Mesendoderm (in vitro differentiated cells): ENCODE measurements around the gene ARHGAP28.

ENCODE experiments used
- DNase-seq: peaks from one replicate; pipeline ENCODE4 v3.0.0; 2013
- H2AK5ac ChIP-seq: 2 replicates; pipeline ENCODE4 v1.6.1; 2013; ENCODE audit warnings: low read length, inconsistent platforms
- H2BK120ac ChIP-seq: 2 replicates; pipeline ENCODE4 v1.6.1; 2013; ENCODE audit warnings: low read depth, mild to moderate bottlenecking, low read length, moderate library complexity, mixed read lengths
- H2BK15ac ChIP-seq: replicated peaks from 2 replicates; pipeline ENCODE4 v1.6.1; 2013; ENCODE audit warnings: low read depth, mild to moderate bottlenecking, moderate library complexity
- H2BK5ac ChIP-seq: 2 replicates; pipeline ENCODE4 v1.6.1; 2013; ENCODE audit warnings: low read length, inconsistent platforms
- H3K18ac ChIP-seq: 2 replicates; pipeline ENCODE4 v1.6.1; 2013; ENCODE audit warnings: mild to moderate bottlenecking, low read length, mixed read lengths
- H3K23ac ChIP-seq: one replicate; pipeline ENCODE4 v1.6.1; 2013; ENCODE audit warnings: low read length
- H3K27ac ChIP-seq: 2 replicates; pipeline ENCODE4 v1.5.1; 2013; ENCODE audit warnings: low read depth, mild to moderate bottlenecking, inconsistent platforms, low read length, moderate library complexity
- H3K27me3 ChIP-seq: 2 replicates; pipeline ENCODE4 v1.6.1; 2013; ENCODE audit warnings: low read length, control low read depth, mild to moderate bottlenecking, inconsistent platforms; ENCODE audit not compliant: insufficient read depth, poor library complexity
- H3K36me3 ChIP-seq: 2 replicates; pipeline ENCODE4 v1.6.1; 2013; ENCODE audit warnings: low read length, inconsistent platforms; ENCODE audit not compliant: control insufficient read depth, insufficient read depth
- H3K4ac ChIP-seq: one replicate; pipeline ENCODE4 v1.6.1; 2013; ENCODE audit warnings: low read depth, mild to moderate bottlenecking, low read length, moderate library complexity
- H3K4me1 ChIP-seq: 2 replicates; pipeline ENCODE4 v1.6.1; 2013; ENCODE audit warnings: low read depth, low read length, inconsistent platforms; ENCODE audit not compliant: control insufficient read depth
- H3K4me2 ChIP-seq: 2 replicates; pipeline ENCODE4 v1.6.1; 2013; ENCODE audit warnings: low read length
- H3K4me3 ChIP-seq: 2 replicates; pipeline ENCODE4 v1.5.1; 2013; ENCODE audit warnings: mild to moderate bottlenecking, low read length
- H3K56ac ChIP-seq: one replicate; pipeline ENCODE4 v1.6.1; 2013; ENCODE audit warnings: low read length
- H3K79me1 ChIP-seq: 2 replicates; pipeline ENCODE4 v1.6.1; 2013; ENCODE audit warnings: low read length, inconsistent platforms
- H3K79me2 ChIP-seq: 2 replicates; pipeline ENCODE4 v1.6.1; 2013; ENCODE audit warnings: mild to moderate bottlenecking, low read length; ENCODE audit not compliant: control insufficient read depth, insufficient read depth
- H3K9ac ChIP-seq: 2 replicates; pipeline ENCODE4 v1.6.1; 2013; ENCODE audit warnings: low read length, inconsistent platforms
- H4K5ac ChIP-seq: one replicate; pipeline ENCODE4 v1.6.1; 2013; ENCODE audit warnings: low read length
- H4K8ac ChIP-seq: one replicate; pipeline ENCODE4 v1.6.1; 2013; ENCODE audit warnings: low read depth, mild to moderate bottlenecking, control low read depth, low read length, moderate library complexity
- WGBS: extraction: QIAGEN DNeasy Blood & Tissue Kit; methylation state at CpG from one replicate; pipeline ENCODE4 v1.1.7; 2013; ENCODE audit warnings: low lambda C conversion rate, missing lambda C conversion rate; ENCODE audit not compliant: insufficient coverage; ENCODE audit errors: extremely low coverage; 5-methylcytosine and 5-hydroxymethylcytosine counted together

Gene ARHGAP28

DNA sequence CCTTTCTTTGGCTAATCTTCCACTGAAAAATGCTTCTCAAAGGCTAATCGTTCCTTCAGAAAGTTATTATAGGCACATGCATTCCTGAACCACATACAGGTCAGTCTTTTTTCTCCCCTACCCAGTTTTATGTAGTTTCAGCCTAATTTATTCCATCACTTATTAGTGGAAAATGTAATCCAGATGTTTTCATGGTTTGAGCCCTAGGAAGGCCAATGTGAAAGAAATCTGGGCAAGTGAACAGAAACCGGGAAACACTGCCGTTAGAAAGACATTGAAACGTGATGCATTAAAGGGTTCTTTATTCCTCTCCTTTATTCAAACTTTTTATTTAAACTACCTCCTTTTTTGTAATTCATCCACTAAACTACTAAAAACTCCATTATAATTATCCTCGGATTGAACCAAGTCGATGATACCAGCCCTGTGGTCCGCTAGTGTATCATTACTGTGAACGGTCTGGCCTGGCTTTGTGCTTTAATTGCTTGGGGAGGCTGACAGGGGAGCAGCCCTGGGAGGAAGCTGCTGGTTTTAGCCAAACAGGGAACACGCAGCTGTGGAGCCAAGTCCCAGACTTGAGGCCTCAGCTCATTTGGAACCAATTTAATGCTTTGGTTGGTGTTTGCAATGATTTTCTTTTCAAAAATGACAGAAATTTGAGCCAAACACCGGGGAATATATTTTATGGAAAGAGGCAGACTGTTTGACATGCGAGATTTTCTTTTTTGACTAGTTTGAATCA, 149.2 kb downstream of the ARHGAP28 start:
- Histone ChIP-seq H3K9ac (no peak overlapping the region), H2BK120ac (no peak overlapping the region), H3K4me2 (no peak overlapping the region), H3K4me1 (peaks cover 5% of the 10 kb centered on the region), H3K4ac (no peak overlapping the region), H3K79me1 (no peaks in the 10 kb centered on the region), H3K4me3 (no peak overlapping the region), H3K36me3 (no peaks in the 10 kb centered on the region), H3K27me3 (no peaks in the 10 kb centered on the region), H3K27ac (no peak overlapping the region), H3K56ac (peak overlapping the region; percentile 28), H3K18ac (no peak overlapping the region), H3K23ac (no peak overlapping the region), H3K79me2 (no peaks in the 10 kb centered on the region), H2BK5ac (no peak overlapping the region), H4K5ac (no peak overlapping the region), H2BK15ac (no peak overlapping the region), H4K8ac (no peak overlapping the region), H2AK5ac (no peak overlapping the region)
- 100% methylated on average over 1 of the region's 11 CpGs for WGBS
- no peak for DNase-seq

DNA sequence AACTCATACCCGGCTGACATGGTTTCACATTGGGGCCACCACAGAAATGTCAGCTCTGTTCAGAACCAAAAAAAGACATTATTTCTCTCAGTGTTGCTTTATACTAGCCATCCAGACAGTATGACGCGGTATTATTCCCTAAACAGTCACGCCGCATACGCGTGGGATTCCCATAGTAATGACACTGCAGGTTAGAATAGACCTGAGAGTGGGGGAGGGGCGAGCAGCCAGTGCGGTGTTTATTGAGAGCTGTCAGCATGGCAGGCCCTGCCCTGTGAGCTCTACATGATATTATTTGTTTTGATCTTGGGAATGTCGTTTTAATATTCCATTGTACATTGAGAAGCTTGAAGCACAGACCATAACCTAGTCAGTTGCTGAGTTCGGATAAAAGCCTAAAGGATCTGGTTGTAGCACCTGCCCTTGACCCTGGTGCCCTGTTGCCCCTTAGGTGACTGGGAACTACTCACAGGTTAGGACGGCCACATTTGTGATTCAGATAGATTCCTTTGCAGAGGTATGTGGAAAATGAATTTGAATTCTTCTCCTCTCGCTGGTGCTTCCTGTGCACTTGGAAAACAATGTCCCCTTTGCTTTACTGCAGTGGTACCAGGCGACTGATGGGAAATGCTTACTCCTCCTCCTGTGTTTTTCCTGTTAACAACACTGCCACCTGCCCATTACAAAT, 150.1 kb downstream of the ARHGAP28 start:
- Histone ChIP-seq H2AK5ac (no peak overlapping the region), H3K56ac (no peak overlapping the region), H3K4me3 (no peak overlapping the region), H3K27ac (no peak overlapping the region), H3K79me1 (no peaks in the 10 kb centered on the region), H3K23ac (no peak overlapping the region), H2BK5ac (no peak overlapping the region), H3K4me1 (peaks cover 5% of the 10 kb centered on the region), H3K9ac (no peak overlapping the region), H3K27me3 (no peaks in the 10 kb centered on the region), H4K5ac (no peak overlapping the region), H3K79me2 (no peaks in the 10 kb centered on the region), H2BK120ac (no peak overlapping the region), H3K18ac (no peak overlapping the region), H4K8ac (no peak overlapping the region), H2BK15ac (no peak overlapping the region), H3K36me3 (no peaks in the 10 kb centered on the region), H3K4ac (no peak overlapping the region), H3K4me2 (no peak overlapping the region)
- no peak for DNase-seq
- WGBS, result no CpG with 5 or more reads among the region's 14 CpGs

GRCh38 chr18:6881034-6881820, 151.7 kb downstream of the ARHGAP28 start:
- Histone ChIP-seq H3K79me1 (no peaks in the 10 kb centered on the region), H2BK15ac (no peak overlapping the region), H3K4me2 (no peak overlapping the region), H3K9ac (no peak overlapping the region), H3K18ac (no peak overlapping the region), H3K79me2 (no peaks in the 10 kb centered on the region), H3K56ac (no peak overlapping the region), H3K4me3 (no peak overlapping the region), H3K27ac (no peak overlapping the region), H4K8ac (no peak overlapping the region), H3K36me3 (no peaks in the 10 kb centered on the region), H2BK5ac (no peak overlapping the region), H2AK5ac (no peak overlapping the region), H4K5ac (no peak overlapping the region), H3K4me1 (peaks cover 5% of the 10 kb centered on the region), H3K27me3 (no peaks in the 10 kb centered on the region), H3K23ac (no peak overlapping the region), H2BK120ac (no peak overlapping the region), H3K4ac (no peak overlapping the region)
- WGBS, result no CpG with 5 or more reads among the region's 6 CpGs
- DNase-seq, result no peak

- no peak overlapping the region for H3K23ac ChIP-seq
- H2BK5ac ChIP-seq, result no peak overlapping the region
- no peak overlapping the region for H3K56ac ChIP-seq
- H2BK120ac ChIP-seq, result no peak overlapping the region
- H3K36me3 ChIP-seq, result no peaks in the 10 kb centered on the region
- H3K4me2 ChIP-seq, result no peak overlapping the region
- no peak overlapping the region for H4K5ac ChIP-seq
- WGBS, result no CpG with 5 or more reads among the region's 2 CpGs
- no peak overlapping the region for H3K18ac ChIP-seq
- H3K27ac ChIP-seq, result no peak overlapping the region
- H2BK15ac ChIP-seq, result no peak overlapping the region
- no peak overlapping the region for H3K4me3 ChIP-seq
- peaks cover 5% of the 10 kb centered on the region for H3K4me1 ChIP-seq
- no peak overlapping the region for H4K8ac ChIP-seq
- no peak for DNase-seq
- no peaks in the 10 kb centered on the region for H3K79me1 ChIP-seq
- H3K9ac ChIP-seq, result no peak overlapping the region
- no peaks in the 10 kb centered on the region for H3K27me3 ChIP-seq
- H3K79me2 ChIP-seq, result no peaks in the 10 kb centered on the region
- no peak overlapping the region for H3K4ac ChIP-seq
- H2AK5ac ChIP-seq, result no peak overlapping the region
Observed at GRCh38 chr18:6882401-6882800, 152.9 kb downstream of the ARHGAP28 start.

GRCh38 chr18:6885006-6885481, 155.5 kb downstream of the ARHGAP28 start:
- no peak overlapping the region for H3K4me2 ChIP-seq
- H2BK120ac ChIP-seq, result no peak overlapping the region
- no peak overlapping the region for H4K8ac ChIP-seq
- no peak overlapping the region for H3K18ac ChIP-seq
- no peaks in the 10 kb centered on the region for H3K79me2 ChIP-seq
- H3K4ac ChIP-seq, result no peak overlapping the region
- no peak overlapping the region for H3K9ac ChIP-seq
- H3K23ac ChIP-seq, result no peak overlapping the region
- no peak overlapping the region for H3K27ac ChIP-seq
- H3K79me1 ChIP-seq, result no peaks in the 10 kb centered on the region
- no peak for DNase-seq
- no peak overlapping the region for H2AK5ac ChIP-seq
- no peak overlapping the region for H2BK15ac ChIP-seq
- H3K4me1 ChIP-seq, result no peaks in the 10 kb centered on the region
- no CpG with 5 or more reads among the region's 8 CpGs for WGBS
- H4K5ac ChIP-seq, result no peak overlapping the region
- no peak overlapping the region for H2BK5ac ChIP-seq
- H3K56ac ChIP-seq, result no peak overlapping the region
- no peaks in the 10 kb centered on the region for H3K27me3 ChIP-seq
- H3K4me3 ChIP-seq, result no peak overlapping the region
- H3K36me3 ChIP-seq, result no peaks in the 10 kb centered on the region
